SK-N-SH (cell line): ENCODE results near the gene UPF2. TPM values are rescaled to one million over a fixed set of nuclear protein-coding genes. Genes with fewer than 3 reads are reported as not detected.
"Not testable (repeated sequence)": the region's sequence is repeated elsewhere in the genome, so short reads cannot be mapped to it uniquely, and the experiment has no call there.

Experiments
- CTCF ChIA-PET: fragments of 300-600, 350-600 bp; formaldehyde crosslinking; extraction: SDS; loops from one replicate; lab custom pipeline; 2021; lab: Yijun Ruan, JAX
- POLR2A ChIA-PET: fragments of 350-600 bp; sonication (Branson Sonifier 250); formaldehyde crosslinking; extraction: SDS; loops from one replicate; lab custom pipeline; 2020; ENCODE audit warnings: antibody characterized with exemption, inconsistent platforms; lab: Yijun Ruan, JAX
- DNase-seq: peaks from one replicate; pipeline ENCODE4 v3.0.0; 2012
- H2AFZ ChIP-seq: fragments of 200-600 bp; sonication (generic); 2 replicates; pipeline ENCODE4 v1.8.1; 2016; ENCODE audit warnings: antibody characterized with exemption, mild to moderate bottlenecking, low read depth
- H3F3A ChIP-seq: fragments of 200-600 bp; sonication (generic); replicated peaks from 2 replicates; pipeline ENCODE3; 2016; ENCODE audit warnings: antibody characterized with exemption, mild to moderate bottlenecking; ENCODE audit not compliant: insufficient read depth
- H3K27ac ChIP-seq, 2 experiments: fragments of 200-500 bp in 1 of 2; fragments of 200-600 bp in 1 of 2; sonication (Bioruptor generic) in 1 of 2; sonication (generic), shearing (Covaris generic) in 1 of 2; 2 replicates each; pipeline versions ENCODE4 v1.5.1 to v1.6.1; 2014 to 2016; ENCODE audit warnings: low read depth in 2 of 2, inconsistent platforms in 1 of 2, low read length in 1 of 2, mild to moderate bottlenecking in 1 of 2, mixed read lengths in 1 of 2
- H3K27me3 ChIP-seq: fragments of 200-600 bp; sonication (generic), shearing (Covaris generic); 2 replicates; pipeline ENCODE4 v1.6.1; 2016; ENCODE audit warnings: mixed run types; ENCODE audit not compliant: insufficient read depth
- H3K36me3 ChIP-seq, 2 experiments: fragments of 200-500 bp in 1 of 2; fragments of 200-600 bp in 1 of 2; sonication (Bioruptor generic) in 1 of 2; sonication (generic) in 1 of 2; replicated peaks in 1 of 2; 2 replicates each; pipeline versions ENCODE3 to v1.5.1; 2014 to 2016; ENCODE audit warnings: low read length in 1 of 2, mild to moderate bottlenecking in 1 of 2; ENCODE audit not compliant: insufficient read depth in 2 of 2, control insufficient read depth in 1 of 2
- H3K4me1 ChIP-seq, 2 experiments: fragments of 200-500 bp in 1 of 2; fragments of 200-600 bp in 1 of 2; sonication (Bioruptor generic) in 1 of 2; sonication (generic), shearing (Covaris generic) in 1 of 2; 2 replicates each; pipeline versions ENCODE4 v1.5.1 to v1.6.1; 2014 to 2016; ENCODE audit warnings: low read depth in 1 of 2, low read length in 1 of 2, mixed run types in 1 of 2; ENCODE audit not compliant: insufficient read depth in 2 of 2, control insufficient read depth in 1 of 2
- H3K4me2 ChIP-seq: fragments of 200-600 bp; sonication (generic), shearing (Covaris generic); 2 replicates; pipeline ENCODE4 v1.6.1; 2017; ENCODE audit warnings: mixed run types
- H3K4me3 ChIP-seq, 2 experiments: fragments of 200-500 bp in 1 of 2; fragments of 200-600 bp in 1 of 2; sonication (Bioruptor generic) in 1 of 2; sonication (generic), shearing (Covaris generic) in 1 of 2; 2 replicates each; pipeline versions ENCODE4 v1.5.1 to v1.8.1; 2014 to 2016; ENCODE audit warnings: low read depth in 2 of 2, inconsistent platforms in 1 of 2, low read length in 1 of 2, mild to moderate bottlenecking in 1 of 2, mixed read lengths in 1 of 2, moderate library complexity in 1 of 2
- H3K79me2 ChIP-seq: fragments of 200-600 bp; sonication (generic); 2 replicates; pipeline ENCODE4 v1.8.1; 2017; ENCODE audit warnings: mild to moderate bottlenecking; ENCODE audit not compliant: insufficient read depth
- H3K9ac ChIP-seq: fragments of 200-600 bp; sonication (generic); 2 replicates; pipeline ENCODE4 v1.6.1; 2017; ENCODE audit warnings: mixed run types
- H3K9me2 ChIP-seq: fragments of 200-600 bp; sonication (generic); 2 replicates; pipeline ENCODE4 v1.6.1; 2017; ENCODE audit warnings: mixed run types
- H3K9me3 ChIP-seq: fragments of 200-600 bp; sonication (generic); 2 replicates; pipeline ENCODE4 v1.6.1; 2017; ENCODE audit warnings: mixed run types, mild to moderate bottlenecking, moderate library complexity
- H4K20me1 ChIP-seq: fragments of 200-600 bp; sonication (generic); 2 replicates; pipeline ENCODE4 v1.6.1; 2017; ENCODE audit warnings: mild to moderate bottlenecking, mixed run types; ENCODE audit not compliant: insufficient read depth
- EP300 ChIP-seq, 2 experiments: IDR thresholded peaks; 2 replicates each; pipeline versions ENCODE4 v1.4.0 to v1.6.1; 2012; ENCODE audit warnings: borderline replicate concordance in 1 of 2, low read depth in 1 of 2, low read length in 1 of 2
- GABPA ChIP-seq: IDR thresholded peaks from 2 replicates; pipeline ENCODE4 v1.4.0; 2012; ENCODE audit warnings: low read depth, mild to moderate bottlenecking
- NFIC ChIP-seq: IDR thresholded peaks from 2 replicates; pipeline ENCODE4 v1.4.0; 2012; ENCODE audit warnings: borderline replicate concordance
- RAD21 ChIP-seq: IDR thresholded peaks from 2 replicates; pipeline ENCODE4 v1.6.1; 2012; ENCODE audit warnings: mild to moderate bottlenecking, low read length
- SIN3A ChIP-seq: IDR thresholded peaks from 2 replicates; pipeline ENCODE4 v1.6.1; 2012; ENCODE audit warnings: low read depth, mild to moderate bottlenecking, low read length, moderate library complexity, borderline replicate concordance
- SMC3 ChIP-seq: IDR thresholded peaks from 2 replicates; pipeline ENCODE4 v1.6.1; 2012; ENCODE audit warnings: low read depth, low read length, improper control_type of control experiment
- TAF1 ChIP-seq: IDR thresholded peaks from 2 replicates; pipeline ENCODE4 v1.6.1; 2012; ENCODE audit warnings: low read depth, mild to moderate bottlenecking, low read length, moderate library complexity, borderline replicate concordance
- TEAD4 ChIP-seq: IDR thresholded peaks from 2 replicates; pipeline ENCODE4 v1.4.0; 2012; ENCODE audit warnings: mild to moderate bottlenecking, borderline replicate concordance; ENCODE audit not compliant: insufficient read depth
- USF1 ChIP-seq: IDR thresholded peaks from 2 replicates; pipeline ENCODE4 v1.4.0; 2012; ENCODE audit warnings: low read depth, borderline replicate concordance
- USF2 ChIP-seq: fragments of 150-350 bp; IDR thresholded peaks from 2 replicates; pipeline ENCODE4 v1.6.1; 2017; ENCODE audit warnings: antibody characterized with exemption, low read length, low read depth, borderline replicate concordance
- WGBS: methylation state at CpG from one replicate; pipeline ENCODE4 v1.1.6; 2017; ENCODE audit warnings: low lambda C conversion rate; 5-methylcytosine and 5-hydroxymethylcytosine counted together
- polyA plus RNA-seq, 3 experiments: library from polyadenylated mRNA; depleted of rRNA; stranded (reverse); fragments of >200 nt; gene quantifications; 2 replicates each; pipeline ENCODE4 v1.2.3, GENCODE V29; 2012
- TF ChIP-seq, protein P1 (sequence below): IDR thresholded peaks from 2 replicates; pipeline ENCODE4 v1.4.0; 2012; ENCODE audit warnings: low read depth, borderline replicate concordance

UPF2 gene
- polyA plus RNA-seq, 1 of the 3 experiments (the other 2 are of a cell fraction): 4.7 TPM

- Histone ChIP-seq H3K4me1 (no peaks in the 10 kb centered on the region), H3K27me3 (no peaks in the 10 kb centered on the region), H4K20me1 (no peaks in the 10 kb centered on the region), H2AFZ (no peak overlapping the region), H3K79me2 (no peaks in the 10 kb centered on the region), H3F3A (no peaks in the 10 kb centered on the region), H3K9ac (no peak overlapping the region), H3K4me2 (no peak overlapping the region), H3K4me3 (no peak overlapping the region), H3K9me2 (no peaks in the 10 kb centered on the region), H3K36me3 (no peaks in the 10 kb centered on the region), H3K9me3 (no peaks in the 10 kb centered on the region), H3K27ac (no peak overlapping the region)
- TF ChIP-seq RAD21 (no peak), EP300 (IDR thresholded peaks at IDR 0.05; ENCODE audit: borderline replicate concordance in 1 of 2, low read depth in 1 of 2, low read length in 1 of 2) (no peak)
- no peak for DNase-seq
- 84% methylated on average over 22 of the region's 22 CpGs for WGBS
- POLR2A ChIA-PET: no interaction called here
- CTCF ChIA-PET: interaction anchor here (0.8 kb wide), 1 partner anchor 95 kb away, joined by 3 read pairs; no protein-coding TSS in a partner anchor
Observed at GRCh38 chr10:11891776-11892486, 150.7 kb downstream of the UPF2 start.

DNA sequence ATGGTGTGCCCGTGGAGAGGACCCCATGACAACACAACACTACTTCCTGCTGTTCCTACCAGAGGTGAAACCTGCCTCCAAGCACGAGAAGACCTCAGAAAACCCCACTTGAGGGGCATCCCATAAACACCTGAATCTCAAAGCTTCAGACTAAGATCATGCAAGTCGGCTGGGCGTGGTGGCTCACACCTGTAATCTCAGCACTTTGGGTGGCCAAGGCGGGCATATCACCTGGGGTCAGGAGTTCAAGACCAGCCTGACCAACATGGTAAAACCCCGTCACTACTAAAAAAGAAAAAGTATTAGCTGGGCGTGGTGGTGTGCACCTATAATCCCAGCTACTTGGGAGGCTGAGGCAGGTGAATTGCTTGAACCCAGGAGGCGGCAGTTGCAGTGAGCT is 153.3 kb downstream of the UPF2 start:
- H2AFZ ChIP-seq, POLR2A ChIA-PET, H3F3A ChIP-seq, H3K27me3 ChIP-seq, H3K9me2 ChIP-seq, H3K79me2 ChIP-seq, H3K27ac ChIP-seq, DNase-seq, H3K9me3 ChIP-seq, H3K4me1 ChIP-seq, H3K4me3 ChIP-seq, H3K36me3 ChIP-seq, H3K9ac ChIP-seq, H4K20me1 ChIP-seq, H3K4me2 ChIP-seq: not testable (repeated sequence)
- CTCF ChIA-PET: interaction anchor here (1.5 kb wide), 1 partner anchor 77 kb away, joined by 3 read pairs; no protein-coding TSS in a partner anchor
- WGBS: 55% methylated on average over 5 of the region's 8 CpGs

- POLR2A ChIA-PET: no interaction called here
Observed at GRCh38 chr10:11887381-11888227, 155.0 kb downstream of the UPF2 start.

More at GRCh38 chr10:11887381-11888227, 155.0 kb downstream of the UPF2 start:
- Histone ChIP-seq H3K9me3 (no peaks in the 10 kb centered on the region), H3K79me2 (no peaks in the 10 kb centered on the region), H3K36me3 (no peaks in the 10 kb centered on the region), H3K9ac (no peak overlapping the region), H3K27ac (no peak overlapping the region), H3K9me2 (no peaks in the 10 kb centered on the region), H3F3A (no peaks in the 10 kb centered on the region), H3K27me3 (no peaks in the 10 kb centered on the region), H3K4me2 (no peak overlapping the region), H2AFZ (no peak overlapping the region), H4K20me1 (no peaks in the 10 kb centered on the region), H3K4me1 (no peaks in the 10 kb centered on the region), H3K4me3 (no peak overlapping the region)
- WGBS: 71% methylated on average over 15 of the region's 16 CpGs
- CTCF ChIA-PET: interaction anchor here (1.3 to 1.5 kb wide), 2 partner anchors 76 to 130 kb away, joined by 3 to 4 read pairs; no protein-coding TSS in a partner anchor
- DNase-seq: no peak
- TF ChIP-seq TAF1: no peak
- no peak for TF ChIP-seq TEAD4
- TF ChIP-seq USF2: no peak
- no peak for TF ChIP-seq SIN3A
- no peak for TF ChIP-seq NFIC
- TF ChIP-seq EP300 (IDR thresholded peaks at IDR 0.05; ENCODE audit: borderline replicate concordance in 1 of 2, low read depth in 1 of 2, low read length in 1 of 2): no peak
- no peak for TF ChIP-seq USF1
- no peak for TF ChIP-seq GABPA
- no peak for TF ChIP-seq SMC3
- TF ChIP-seq, protein P1, sequence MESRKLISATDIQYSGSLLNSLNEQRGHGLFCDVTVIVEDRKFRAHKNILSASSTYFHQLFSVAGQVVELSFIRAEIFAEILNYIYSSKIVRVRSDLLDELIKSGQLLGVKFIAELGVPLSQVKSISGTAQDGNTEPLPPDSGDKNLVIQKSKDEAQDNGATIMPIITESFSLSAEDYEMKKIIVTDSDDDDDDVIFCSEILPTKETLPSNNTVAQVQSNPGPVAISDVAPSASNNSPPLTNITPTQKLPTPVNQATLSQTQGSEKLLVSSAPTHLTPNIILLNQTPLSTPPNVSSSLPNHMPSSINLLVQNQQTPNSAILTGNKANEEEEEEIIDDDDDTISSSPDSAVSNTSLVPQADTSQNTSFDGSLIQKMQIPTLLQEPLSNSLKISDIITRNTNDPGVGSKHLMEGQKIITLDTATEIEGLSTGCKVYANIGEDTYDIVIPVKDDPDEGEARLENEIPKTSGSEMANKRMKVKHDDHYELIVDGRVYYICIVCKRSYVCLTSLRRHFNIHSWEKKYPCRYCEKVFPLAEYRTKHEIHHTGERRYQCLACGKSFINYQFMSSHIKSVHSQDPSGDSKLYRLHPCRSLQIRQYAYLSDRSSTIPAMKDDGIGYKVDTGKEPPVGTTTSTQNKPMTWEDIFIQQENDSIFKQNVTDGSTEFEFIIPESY: no peak
